ENCODE data around the gene ESYT3.
"Not testable (repeated sequence)": the region's sequence is repeated elsewhere in the genome, so short reads cannot be mapped to it uniquely, and the experiment has no call there.

Gene ESYT3

GRCh38 chr3:138443521-138444503 lies 9.4 kb downstream of the ESYT3 start:
- DNase-seq, result no peak

- no peak for DNase-seq
Observed at GRCh38 chr3:138445236-138445635, 10.8 kb downstream of the ESYT3 start.

GRCh38 chr3:138445654-138446053 lies 11.2 kb downstream of the ESYT3 start:
- no peak for DNase-seq

GRCh38 chr3:138448631-138449030 lies 14.2 kb downstream of the ESYT3 start:
- peak; percentile 14 for DNase-seq

GRCh38 chr3:138449490-138449889 lies 15.1 kb downstream of the ESYT3 start:
- DNase-seq, result no peak

GRCh38 chr3:138450181-138450580 lies 15.8 kb downstream of the ESYT3 start:
- DNase-seq, result no peak

GRCh38 chr3:138450704-138451424 lies 16.4 kb downstream of the ESYT3 start:
- DNase-seq, result no peak

GRCh38 chr3:138451595-138452162 lies 17.3 kb downstream of the ESYT3 start:
- DNase-seq, result no peak

GRCh38 chr3:138452436-138452835 lies 18.0 kb downstream of the ESYT3 start:
- DNase-seq, result no peak

- DNase-seq, result not testable (repeated sequence)
Observed at GRCh38 chr3:138453940-138454339, 19.5 kb downstream of the ESYT3 start.

GRCh38 chr3:138455801-138456716 lies 21.6 kb downstream of the ESYT3 start:
- no peak for DNase-seq

- no peak for DNase-seq
Observed at GRCh38 chr3:138456961-138457862, 22.8 kb downstream of the ESYT3 start.

GRCh38 chr3:138457863-138458735 lies 23.7 kb downstream of the ESYT3 start:
- DNase-seq, result no peak

- no peak for DNase-seq
Observed at GRCh38 chr3:138458774-138459499, 24.5 kb downstream of the ESYT3 start.

GRCh38 chr3:138459619-138460535 lies 25.5 kb downstream of the ESYT3 start:
- DNase-seq, result no peak

GRCh38 chr3:138460536-138461205 lies 26.3 kb downstream of the ESYT3 start:
- DNase-seq, result no peak

GRCh38 chr3:138461246-138461645 lies 26.8 kb downstream of the ESYT3 start:
- DNase-seq, result no peak

- DNase-seq, result no peak
Observed at GRCh38 chr3:138461896-138462295, 27.5 kb downstream of the ESYT3 start.
